ENCODE results near the gene TBC1D16. TPM values are rescaled to one million over a fixed set of nuclear protein-coding genes. Genes with fewer than 3 reads are reported as not detected.
A peak's percentile ranks its signal among the peaks of the same experiment; 100 is the strongest.

Gene TBC1D16
- total RNA-seq, 1 donor from 2014 or later: 19.3 TPM

GRCh38 chr17:79929257-79930061, 106.2 kb downstream of the TBC1D16 start:
- H3K27me3 ChIP-seq (ENCODE audit: control insufficient read depth in 3 of 3, insufficient read depth in 3 of 3, low read length in 3 of 3): peaks cover 49 to 77% (median 58%) of the 10 kb centered on the region in 3 donors
- H3K9ac ChIP-seq (ENCODE audit: low read depth in 1 of 3, low read length in 3 of 3): no peak overlapping the region
- no peak overlapping the region for H3K4me3 ChIP-seq (ENCODE audit: low read length in 3 of 3)
- no peaks in the 10 kb centered on the region for H3K9me3 ChIP-seq (ENCODE audit: control insufficient read depth in 3 of 3, low read length in 3 of 3)
- H3K27ac ChIP-seq (ENCODE audit: low read depth, low read length): no peak overlapping the region
- no peaks in the 10 kb centered on the region for H3K36me3 ChIP-seq (ENCODE audit: control insufficient read depth in 3 of 3, insufficient read depth in 3 of 3, low read length in 3 of 3)
- peaks cover 13 to 30% (median 19%) of the 10 kb centered on the region in 3 donors for H3K4me1 ChIP-seq (ENCODE audit: control insufficient read depth in 3 of 3, insufficient read depth in 3 of 3, low read length in 3 of 3)

GRCh38 chr17:79928502-79929256, 107.0 kb downstream of the TBC1D16 start:
- Histone ChIP-seq H3K4me3 (ENCODE audit: low read length in 3 of 3) (no peak overlapping the region), H3K36me3 (ENCODE audit: control insufficient read depth in 3 of 3, insufficient read depth in 3 of 3, low read length in 3 of 3) (no peaks in the 10 kb centered on the region), H3K27ac (ENCODE audit: low read depth, low read length) (no peak overlapping the region), H3K27me3 (ENCODE audit: control insufficient read depth in 3 of 3, insufficient read depth in 3 of 3, low read length in 3 of 3) (peaks cover 49 to 73% (median 58%) of the 10 kb centered on the region in 3 donors), H3K9me3 (ENCODE audit: control insufficient read depth in 3 of 3, low read length in 3 of 3) (no peaks in the 10 kb centered on the region), H3K9ac (ENCODE audit: low read depth in 1 of 3, low read length in 3 of 3) (no peak overlapping the region), H3K4me1 (ENCODE audit: control insufficient read depth in 3 of 3, insufficient read depth in 3 of 3, low read length in 3 of 3) (peaks cover 8 to 28% (median 20%) of the 10 kb centered on the region in 3 donors)

GRCh38 chr17:79927688-79928501, 107.8 kb downstream of the TBC1D16 start:
- Histone ChIP-seq H3K4me3 (ENCODE audit: low read length in 3 of 3) (no peak overlapping the region), H3K36me3 (ENCODE audit: control insufficient read depth in 3 of 3, insufficient read depth in 3 of 3, low read length in 3 of 3) (no peaks in the 10 kb centered on the region), H3K9me3 (ENCODE audit: control insufficient read depth in 3 of 3, low read length in 3 of 3) (no peaks in the 10 kb centered on the region), H3K4me1 (ENCODE audit: control insufficient read depth in 3 of 3, insufficient read depth in 3 of 3, low read length in 3 of 3) (peaks cover 5 to 22% (median 16%) of the 10 kb centered on the region in 3 donors), H3K27me3 (ENCODE audit: control insufficient read depth in 3 of 3, insufficient read depth in 3 of 3, low read length in 3 of 3) (peaks cover 42 to 68% (median 53%) of the 10 kb centered on the region in 3 donors), H3K27ac (ENCODE audit: low read depth, low read length) (no peak overlapping the region), H3K9ac (ENCODE audit: low read depth in 1 of 3, low read length in 3 of 3) (no peak overlapping the region)

- Histone ChIP-seq H3K4me3 (ENCODE audit: low read length in 3 of 3) (no peak overlapping the region), H3K4me1 (ENCODE audit: control insufficient read depth in 3 of 3, insufficient read depth in 3 of 3, low read length in 3 of 3) (peaks cover 5 to 26% (median 16%) of the 10 kb centered on the region in 3 donors), H3K36me3 (ENCODE audit: control insufficient read depth in 3 of 3, insufficient read depth in 3 of 3, low read length in 3 of 3) (no peaks in the 10 kb centered on the region), H3K9me3 (ENCODE audit: control insufficient read depth in 3 of 3, low read length in 3 of 3) (no peaks in the 10 kb centered on the region), H3K27me3 (ENCODE audit: control insufficient read depth in 3 of 3, insufficient read depth in 3 of 3, low read length in 3 of 3) (peaks cover 38 to 65% (median 51%) of the 10 kb centered on the region in 3 donors), H3K9ac (ENCODE audit: low read depth in 1 of 3, low read length in 3 of 3) (no peak overlapping the region), H3K27ac (ENCODE audit: low read depth, low read length) (no peak overlapping the region)
These were observed 108.5 kb downstream of the TBC1D16 start for GRCh38 chr17:79927136-79927661.

GRCh38 chr17:79926605-79927135, 109.0 kb downstream of the TBC1D16 start:
- Histone ChIP-seq H3K27me3 (ENCODE audit: control insufficient read depth in 3 of 3, insufficient read depth in 3 of 3, low read length in 3 of 3) (peaks cover 37 to 65% (median 51%) of the 10 kb centered on the region in 3 donors), H3K9ac (ENCODE audit: low read depth in 1 of 3, low read length in 3 of 3) (no peak overlapping the region), H3K9me3 (ENCODE audit: control insufficient read depth in 3 of 3, low read length in 3 of 3) (no peaks in the 10 kb centered on the region), H3K27ac (ENCODE audit: low read depth, low read length) (no peak overlapping the region), H3K4me3 (ENCODE audit: low read length in 3 of 3) (no peak overlapping the region), H3K36me3 (ENCODE audit: control insufficient read depth in 3 of 3, insufficient read depth in 3 of 3, low read length in 3 of 3) (no peaks in the 10 kb centered on the region), H3K4me1 (ENCODE audit: control insufficient read depth in 3 of 3, insufficient read depth in 3 of 3, low read length in 3 of 3) (peaks cover 5 to 26% (median 16%) of the 10 kb centered on the region in 3 donors)

GRCh38 chr17:79926142-79926604, 109.5 kb downstream of the TBC1D16 start:
- Histone ChIP-seq H3K9ac (ENCODE audit: low read depth in 1 of 3, low read length in 3 of 3) (no peak overlapping the region), H3K27me3 (ENCODE audit: control insufficient read depth in 3 of 3, insufficient read depth in 3 of 3, low read length in 3 of 3) (peaks cover 37 to 65% (median 51%) of the 10 kb centered on the region in 3 donors), H3K4me1 (ENCODE audit: control insufficient read depth in 3 of 3, insufficient read depth in 3 of 3, low read length in 3 of 3) (peaks cover 5 to 26% (median 16%) of the 10 kb centered on the region in 3 donors)

GRCh38 chr17:79925242-79925957, 110.3 kb downstream of the TBC1D16 start:
- Histone ChIP-seq H3K27ac (ENCODE audit: low read depth, low read length) (no peak overlapping the region), H3K4me3 (ENCODE audit: low read length in 3 of 3) (peak overlapping the region in 2 of 3 donors; percentile 19 to 52), H3K36me3 (ENCODE audit: control insufficient read depth in 3 of 3, insufficient read depth in 3 of 3, low read length in 3 of 3) (no peaks in the 10 kb centered on the region), H3K9ac (ENCODE audit: low read depth in 1 of 3, low read length in 3 of 3) (peak overlapping the region in 2 of 3 donors; percentile 54 to 74), H3K27me3 (ENCODE audit: control insufficient read depth in 3 of 3, insufficient read depth in 3 of 3, low read length in 3 of 3) (peaks cover 39 to 65% (median 52%) of the 10 kb centered on the region in 3 donors), H3K9me3 (ENCODE audit: control insufficient read depth in 3 of 3, low read length in 3 of 3) (no peaks in the 10 kb centered on the region), H3K4me1 (ENCODE audit: control insufficient read depth in 3 of 3, insufficient read depth in 3 of 3, low read length in 3 of 3) (peaks cover 5 to 26% (median 16%) of the 10 kb centered on the region in 3 donors)

More at GRCh38 chr17:79926142-79926604, 109.5 kb downstream of the TBC1D16 start:
- Histone ChIP-seq H3K9me3 (ENCODE audit: control insufficient read depth in 3 of 3, low read length in 3 of 3) (no peaks in the 10 kb centered on the region), H3K36me3 (ENCODE audit: control insufficient read depth in 3 of 3, insufficient read depth in 3 of 3, low read length in 3 of 3) (no peaks in the 10 kb centered on the region), H3K27ac (ENCODE audit: low read depth, low read length) (no peak overlapping the region), H3K4me3 (ENCODE audit: low read length in 3 of 3) (no peak overlapping the region)

GRCh38 chr17:79924639-79924976, 111.1 kb downstream of the TBC1D16 start:
- Histone ChIP-seq H3K4me1 (ENCODE audit: control insufficient read depth in 3 of 3, insufficient read depth in 3 of 3, low read length in 3 of 3) (peaks cover 5 to 29% (median 13%) of the 10 kb centered on the region in 3 donors), H3K9me3 (ENCODE audit: control insufficient read depth in 3 of 3, low read length in 3 of 3) (no peaks in the 10 kb centered on the region), H3K27me3 (ENCODE audit: control insufficient read depth in 3 of 3, insufficient read depth in 3 of 3, low read length in 3 of 3) (peaks cover 43 to 67% (median 50%) of the 10 kb centered on the region in 3 donors), H3K4me3 (ENCODE audit: low read length in 3 of 3) (no peak overlapping the region), H3K27ac (ENCODE audit: low read depth, low read length) (no peak overlapping the region), H3K36me3 (ENCODE audit: control insufficient read depth in 3 of 3, insufficient read depth in 3 of 3, low read length in 3 of 3) (no peaks in the 10 kb centered on the region), H3K9ac (ENCODE audit: low read depth in 1 of 3, low read length in 3 of 3) (no peak overlapping the region)

Measured in skeletal muscle tissue (tissue), 4 donors.